Activated CD8-positive, alpha-beta T cell treated with anti-CD3 and anti-CD28 coated beads, Interleukin-2, amount 10 ng/mL, durations not matched to agents 7 days and 5 days (primary cell): ENCODE results near the gene PRDX1. TPM values are rescaled to one million over a fixed set of nuclear protein-coding genes. Genes with fewer than 3 reads are reported as not detected.

Experiments
- ATAC-seq: fragments of 150-1000 bp; cut with Tn5 transposase; one replicate; pipeline ENCODE4 v1.10.0; 2021; ENCODE audit warnings: moderate library complexity
- CTCF ChIA-PET: fragments of 350-600 bp; sonication (Branson Sonifier 250); formaldehyde crosslinking; loops from one replicate; lab custom pipeline; 2021; ENCODE audit warnings: antibody characterized with exemption; lab: Charles Lee
- POLR2A ChIA-PET: fragments of 350-600 bp; sonication (Branson Sonifier 250); formaldehyde crosslinking; loops from one replicate; lab custom pipeline; 2021; ENCODE audit warnings: antibody characterized with exemption; lab: Charles Lee
- DNase-seq: peaks from one replicate; pipeline ENCODE4 v3.0.0-alpha.2; 2020
- H3K27ac Mint-ChIP-seq: one replicate; pipeline ENCODE4 v1.8.0; 2021; ENCODE audit warnings: mild to moderate bottlenecking, mixed read lengths
- H3K27me3 Mint-ChIP-seq: one replicate; pipeline ENCODE4 v1.8.0; 2021; ENCODE audit warnings: low read depth, mixed read lengths
- H3K36me3 Mint-ChIP-seq: one replicate; pipeline ENCODE4 v1.8.0; 2021; ENCODE audit warnings: low read depth, mixed read lengths
- H3K4me1 Mint-ChIP-seq: one replicate; pipeline ENCODE4 v1.8.0; 2021; ENCODE audit warnings: low read depth, mixed read lengths
- H3K4me3 Mint-ChIP-seq: one replicate; pipeline ENCODE4 v1.8.0; 2021; ENCODE audit warnings: mild to moderate bottlenecking, mixed read lengths
- H3K9me3 Mint-ChIP-seq: one replicate; pipeline ENCODE4 v1.8.0; 2022; ENCODE audit warnings: mixed read lengths; ENCODE audit not compliant: insufficient read depth
- total RNA-seq, 2 experiments: library from RNA; stranded (reverse); gene quantifications; one replicate each; pipeline ENCODE4 v1.2.3, GENCODE V29; 2021

PRDX1 gene
- total RNA-seq: 100 to 1,000 TPM; 250 to 251 TPM

- peaks cover 34% of the 10 kb centered on the region for H3K4me1 Mint-ChIP-seq
- peak; percentile 91 for ATAC-seq
- ChIA-PET CTCF (interaction anchor here (1.1 to 8.1 kb wide), 8 partner anchors 10 to 47 kb away, joined by 3 to 70 read pairs (median 6); partner anchors contain the start of genes AKR1A1, CCDC163 and MMACHC), POLR2A (interaction anchor here (0.5 to 3.8 kb wide), 40 partner anchors 9 to 800 kb away, joined by 3 to 55 read pairs (median 5); partner anchors contain the start of genes AKR1A1, CCDC163, GPBP1L1 and HECTD3)
- peak within 1 kb of the TSS; percentile 87 for H3K27ac Mint-ChIP-seq
- peak; percentile 96 for DNase-seq
- no peaks in the 10 kb centered on the region for H3K9me3 Mint-ChIP-seq
- peak within 1 kb of the TSS; percentile 96 for H3K4me3 Mint-ChIP-seq
- peaks cover 9% of the 10 kb centered on the region for H3K27me3 Mint-ChIP-seq
- peaks cover 19% of the 10 kb centered on the region for H3K36me3 Mint-ChIP-seq
These were observed at the start of gene PRDX1 for GRCh38 chr1:45521413-45522323. Gene PRDX1, minus strand, starts transcription at chr1:45521884. Its CDS starts 2,841 bp downstream, at chr1:45519043.

- ATAC-seq: no peak
- Mint-ChIP-seq H3K4me3 (no peak overlapping the region), H3K27me3 (no peaks in the 10 kb centered on the region), H3K9me3 (no peaks in the 10 kb centered on the region), H3K4me1 (no peaks in the 10 kb centered on the region), H3K27ac (no peak overlapping the region), H3K36me3 (peaks cover 28% of the 10 kb centered on the region)
- POLR2A ChIA-PET: interaction anchor here (1.1 to 4.7 kb wide), 3 partner anchors 18 to 57 kb away, joined by 3 to 39 read pairs (median 3); partner anchors contain the start of gene PRDX1
- CTCF ChIA-PET: interaction anchor here (0.5 to 9.6 kb wide), 19 partner anchors 10 to 578 kb away, joined by 3 to 194 read pairs (median 7); partner anchors contain the start of genes AKR1A1, MUTYH, NASP and PRDX1
- DNase-seq: no peak
These were observed 48.9 kb upstream of the PRDX1 start for GRCh38 chr1:45570631-45571030.

- Mint-ChIP-seq H3K4me1 (no peaks in the 10 kb centered on the region), H3K4me3 (no peak overlapping the region), H3K27ac (no peak overlapping the region), H3K27me3 (no peaks in the 10 kb centered on the region), H3K36me3 (peaks cover 28% of the 10 kb centered on the region), H3K9me3 (no peaks in the 10 kb centered on the region)
- ChIA-PET CTCF (interaction anchor here (0.5 to 9.6 kb wide), 28 partner anchors 11 to 578 kb away, joined by 3 to 194 read pairs (median 4); partner anchors contain the start of genes AKR1A1, MUTYH, NASP and PRDX1), POLR2A (interaction anchor here (1.1 to 4.7 kb wide), 4 partner anchors 15 to 57 kb away, joined by 3 to 39 read pairs (median 7); partner anchors contain the start of gene PRDX1)
- ATAC-seq: peak; percentile 90
- peak; percentile 83 for DNase-seq
These were observed 48.4 kb upstream of the PRDX1 start for GRCh38 chr1:45569962-45570581.

GRCh38 chr1:45569571-45569961 is 47.9 kb upstream of the PRDX1 start:
- ChIA-PET CTCF (interaction anchor here (0.7 to 9.6 kb wide), 25 partner anchors 10 to 557 kb away, joined by 3 to 194 read pairs (median 4); partner anchors contain the start of genes AKR1A1, CCDC163, MMACHC and NASP), POLR2A (interaction anchor here (0.6 to 4.7 kb wide), 4 partner anchors 16 to 57 kb away, joined by 3 to 39 read pairs (median 7); partner anchors contain the start of gene PRDX1)
- no peaks in the 10 kb centered on the region for H3K9me3 Mint-ChIP-seq
- DNase-seq (no peak), ATAC-seq (no peak)
- H3K27ac Mint-ChIP-seq: no peak overlapping the region
- H3K27me3 Mint-ChIP-seq: no peaks in the 10 kb centered on the region
- no peak overlapping the region for H3K4me3 Mint-ChIP-seq
- no peaks in the 10 kb centered on the region for H3K4me1 Mint-ChIP-seq
- H3K36me3 Mint-ChIP-seq: peaks cover 28% of the 10 kb centered on the region

GRCh38 chr1:45568421-45568820 is 46.7 kb upstream of the PRDX1 start:
- ChIA-PET CTCF (interaction anchor here (0.7 to 9.6 kb wide), 13 partner anchors 9 to 554 kb away, joined by 3 to 194 read pairs (median 17); partner anchors contain the start of genes AKR1A1, CCDC163, MMACHC and NASP), POLR2A (interaction anchor here (1.1 to 4.7 kb wide), 4 partner anchors 8 to 47 kb away, joined by 4 to 39 read pairs (median 8); partner anchors contain the start of gene PRDX1)
- Mint-ChIP-seq H3K27ac (peak overlapping the region; percentile 18), H3K27me3 (no peaks in the 10 kb centered on the region), H3K9me3 (no peaks in the 10 kb centered on the region), H3K4me3 (no peak overlapping the region), H3K36me3 (peaks cover 36% of the 10 kb centered on the region), H3K4me1 (no peaks in the 10 kb centered on the region)
- DNase-seq: no peak
- no peak for ATAC-seq

GRCh38 chr1:45567911-45568310 is 46.2 kb upstream of the PRDX1 start:
- no peaks in the 10 kb centered on the region for H3K27me3 Mint-ChIP-seq
- DNase-seq: no peak
- POLR2A ChIA-PET: interaction anchor here (1.1 to 4.7 kb wide), 4 partner anchors 8 to 46 kb away, joined by 4 to 39 read pairs (median 8); partner anchors contain the start of gene PRDX1
- H3K9me3 Mint-ChIP-seq: no peaks in the 10 kb centered on the region
- no peak overlapping the region for H3K4me3 Mint-ChIP-seq
- H3K36me3 Mint-ChIP-seq: peaks cover 40% of the 10 kb centered on the region
- peak overlapping the region; percentile 7 for H3K27ac Mint-ChIP-seq
- no peak for ATAC-seq
- H3K4me1 Mint-ChIP-seq: no peaks in the 10 kb centered on the region
- CTCF ChIA-PET: interaction anchor here (0.7 to 9.6 kb wide), 8 partner anchors 13 to 534 kb away, joined by 3 to 194 read pairs (median 28); partner anchors contain the start of genes CCDC163, MMACHC, NASP and PRDX1

- H3K36me3 Mint-ChIP-seq: peaks cover 46% of the 10 kb centered on the region
These were observed 45.0 kb upstream of the PRDX1 start for GRCh38 chr1:45566722-45567121.

GRCh38 chr1:45563843-45564242 is 42.2 kb upstream of the PRDX1 start:
- ChIA-PET POLR2A (interaction anchor here (1.3 to 1.6 kb wide), 2 partner anchors 20 to 42 kb away, joined by 3 to 13 read pairs; partner anchors contain the start of gene PRDX1), CTCF (interaction anchor here (0.9 to 1.4 kb wide), 3 partner anchors 18 to 51 kb away, joined by 3 to 9 read pairs (median 5); no protein-coding TSS in a partner anchor)
- Mint-ChIP-seq H3K4me1 (peaks cover 6% of the 10 kb centered on the region), H3K27me3 (no peaks in the 10 kb centered on the region), H3K4me3 (no peak overlapping the region), H3K27ac (no peak overlapping the region), H3K36me3 (peaks cover 47% of the 10 kb centered on the region), H3K9me3 (no peaks in the 10 kb centered on the region)
- DNase-seq (no peak), ATAC-seq (no peak)

More at GRCh38 chr1:45566722-45567121, 45.0 kb upstream of the PRDX1 start:
- Mint-ChIP-seq H3K27ac (no peak overlapping the region), H3K27me3 (no peaks in the 10 kb centered on the region), H3K4me1 (no peaks in the 10 kb centered on the region), H3K9me3 (no peaks in the 10 kb centered on the region), H3K4me3 (no peak overlapping the region)
- ChIA-PET CTCF (interaction anchor here (2.2 to 9.6 kb wide), 3 partner anchors 15 to 55 kb away, joined by 6 to 194 read pairs (median 70); partner anchors contain the start of genes AKR1A1 and PRDX1), POLR2A (interaction anchor here (0.8 to 4.7 kb wide), 3 partner anchors 15 to 45 kb away, joined by 3 to 39 read pairs (median 6); partner anchors contain the start of genes AKR1A1, NASP and PRDX1)
- DNase-seq: no peak
- no peak for ATAC-seq

GRCh38 chr1:45557422-45557944 is 35.8 kb upstream of the PRDX1 start:
- Mint-ChIP-seq H3K27me3 (no peaks in the 10 kb centered on the region), H3K4me1 (peaks cover 19% of the 10 kb centered on the region), H3K27ac (peak overlapping the region; percentile 54), H3K4me3 (no peak overlapping the region), H3K9me3 (no peaks in the 10 kb centered on the region), H3K36me3 (peaks cover 29% of the 10 kb centered on the region)
- ChIA-PET POLR2A (interaction anchor here (1.2 to 1.5 kb wide), 2 partner anchors 11 to 36 kb away, joined by 4 read pairs; partner anchors contain the start of gene PRDX1), CTCF (interaction anchor here (0.8 to 3.1 kb wide), 8 partner anchors 12 to 66 kb away, joined by 3 to 16 read pairs (median 5); partner anchors contain the start of genes PRDX1 and TESK2)
- ATAC-seq: no peak
- DNase-seq: no peak

GRCh38 chr1:45554198-45554597 is 32.5 kb upstream of the PRDX1 start:
- DNase-seq: no peak
- no peaks in the 10 kb centered on the region for H3K9me3 Mint-ChIP-seq
- peaks cover 17% of the 10 kb centered on the region for H3K36me3 Mint-ChIP-seq
- H3K4me1 Mint-ChIP-seq: peaks cover 30% of the 10 kb centered on the region
- H3K4me3 Mint-ChIP-seq: no peak overlapping the region
- CTCF ChIA-PET: interaction anchor here (2.9 kb wide), 1 partner anchor 15 kb away, joined by 15 read pairs; no protein-coding TSS in a partner anchor
- ATAC-seq: no peak
- H3K27ac Mint-ChIP-seq: no peak overlapping the region
- POLR2A ChIA-PET: interaction anchor here (1.1 kb wide), 2 partner anchors 12 to 30 kb away, joined by 3 to 4 read pairs; partner anchors contain the start of gene NASP
- no peaks in the 10 kb centered on the region for H3K27me3 Mint-ChIP-seq
